ENCODE measurements around the gene GALNT9.

DNA sequence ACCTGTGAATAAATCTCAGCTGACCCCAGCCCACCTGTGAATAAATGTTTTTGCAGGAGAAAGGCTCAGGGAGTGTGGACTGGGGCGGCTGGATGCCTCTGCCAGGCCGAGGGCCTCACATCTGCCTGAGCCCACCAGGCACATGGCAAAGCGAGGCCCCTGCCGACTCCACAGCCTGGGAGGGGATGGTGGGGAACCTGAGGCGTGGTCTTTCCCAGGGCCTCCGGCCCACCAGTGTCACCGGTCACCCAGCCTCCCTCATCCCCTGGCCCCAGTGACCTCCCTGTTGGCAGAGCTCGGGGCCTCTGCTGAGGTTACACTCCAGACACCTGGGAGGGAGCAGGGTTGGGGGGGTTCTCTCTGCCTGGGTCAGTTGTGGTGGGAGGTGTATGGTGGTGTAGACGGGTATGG lies 177.0 kb downstream of the GALNT9 start:
- no peak for TF ChIP-seq POLR2AphosphoS5 (IDR thresholded peaks at IDR 0.05)
- TF ChIP-seq, protein P1, sequence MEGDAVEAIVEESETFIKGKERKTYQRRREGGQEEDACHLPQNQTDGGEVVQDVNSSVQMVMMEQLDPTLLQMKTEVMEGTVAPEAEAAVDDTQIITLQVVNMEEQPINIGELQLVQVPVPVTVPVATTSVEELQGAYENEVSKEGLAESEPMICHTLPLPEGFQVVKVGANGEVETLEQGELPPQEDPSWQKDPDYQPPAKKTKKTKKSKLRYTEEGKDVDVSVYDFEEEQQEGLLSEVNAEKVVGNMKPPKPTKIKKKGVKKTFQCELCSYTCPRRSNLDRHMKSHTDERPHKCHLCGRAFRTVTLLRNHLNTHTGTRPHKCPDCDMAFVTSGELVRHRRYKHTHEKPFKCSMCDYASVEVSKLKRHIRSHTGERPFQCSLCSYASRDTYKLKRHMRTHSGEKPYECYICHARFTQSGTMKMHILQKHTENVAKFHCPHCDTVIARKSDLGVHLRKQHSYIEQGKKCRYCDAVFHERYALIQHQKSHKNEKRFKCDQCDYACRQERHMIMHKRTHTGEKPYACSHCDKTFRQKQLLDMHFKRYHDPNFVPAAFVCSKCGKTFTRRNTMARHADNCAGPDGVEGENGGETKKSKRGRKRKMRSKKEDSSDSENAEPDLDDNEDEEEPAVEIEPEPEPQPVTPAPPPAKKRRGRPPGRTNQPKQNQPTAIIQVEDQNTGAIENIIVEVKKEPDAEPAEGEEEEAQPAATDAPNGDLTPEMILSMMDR (IDR thresholded peaks at IDR 0.05), result no peak
- TF ChIP-seq POLR2A (IDR thresholded peaks at IDR 0.05), result no peak

All from prostate gland (tissue), 2 donors.